NCI-H1092 (cell line): ENCODE results near the gene ERCC6.

Experiments used
- DNase-seq: peaks from one replicate; lab custom pipeline; 2025; lab: John Stamatoyannopoulos, UW

Gene ERCC6

DNA sequence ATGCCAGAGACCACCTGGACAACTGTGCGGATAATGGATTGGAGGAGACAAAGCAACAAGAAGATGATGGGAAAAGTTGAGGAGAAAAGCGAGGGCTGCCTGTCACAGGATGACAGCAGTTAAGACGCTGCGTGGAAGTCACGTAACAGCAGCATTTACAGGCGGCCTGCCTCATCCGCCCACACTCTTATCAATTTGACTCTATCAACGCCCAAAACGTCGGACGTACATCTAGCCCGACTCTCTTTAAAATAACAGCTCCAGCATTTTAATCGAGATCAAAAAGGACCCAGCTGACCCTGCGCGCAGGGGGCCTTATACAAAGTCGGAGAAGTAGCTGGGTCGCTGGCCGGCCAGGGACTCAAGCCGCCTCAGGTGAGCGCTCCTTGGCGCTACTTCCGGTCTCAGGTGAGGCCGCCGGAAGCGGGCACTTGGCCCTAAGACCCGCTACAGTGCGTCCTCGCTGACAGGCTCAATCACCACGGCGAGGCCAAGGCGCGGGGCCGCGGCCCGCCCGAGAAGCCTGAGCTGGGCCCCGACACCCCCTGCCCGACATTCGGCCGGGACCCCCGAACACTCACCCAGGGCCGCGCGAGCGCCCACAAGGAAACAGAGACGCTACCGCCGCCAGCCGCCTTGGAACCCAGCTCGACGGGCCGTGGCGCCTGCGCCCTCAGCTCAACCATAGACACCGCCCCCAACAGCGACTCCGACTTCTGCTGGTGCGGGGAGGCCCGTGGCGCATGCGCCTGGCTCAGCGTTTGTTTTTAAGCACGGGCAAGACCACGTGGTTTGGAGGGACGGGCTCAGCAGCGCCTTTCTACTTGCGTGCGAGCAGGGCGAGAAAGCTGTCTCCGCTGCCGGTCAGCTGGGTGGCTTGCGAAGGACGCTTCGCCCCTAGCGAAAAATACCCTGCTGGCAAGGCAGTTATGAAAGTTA, at the start of gene ERCC6:
Gene ERCC6 (minus strand): TSS at position 741 of the 939 bp plus-strand sequence.
- peak; percentile 87 for DNase-seq

GRCh38 chr10:49587981-49588380, 49.1 kb upstream of the ERCC6 start:
- no peak for DNase-seq

- no peak for DNase-seq
Measured at GRCh38 chr10:49585387-49585786, 46.5 kb upstream of the ERCC6 start.

GRCh38 chr10:49579621-49580020, 40.7 kb upstream of the ERCC6 start:
- DNase-seq = no peak

- no peak for DNase-seq
Measured at GRCh38 chr10:49578392-49578791, 39.5 kb upstream of the ERCC6 start.

DNA sequence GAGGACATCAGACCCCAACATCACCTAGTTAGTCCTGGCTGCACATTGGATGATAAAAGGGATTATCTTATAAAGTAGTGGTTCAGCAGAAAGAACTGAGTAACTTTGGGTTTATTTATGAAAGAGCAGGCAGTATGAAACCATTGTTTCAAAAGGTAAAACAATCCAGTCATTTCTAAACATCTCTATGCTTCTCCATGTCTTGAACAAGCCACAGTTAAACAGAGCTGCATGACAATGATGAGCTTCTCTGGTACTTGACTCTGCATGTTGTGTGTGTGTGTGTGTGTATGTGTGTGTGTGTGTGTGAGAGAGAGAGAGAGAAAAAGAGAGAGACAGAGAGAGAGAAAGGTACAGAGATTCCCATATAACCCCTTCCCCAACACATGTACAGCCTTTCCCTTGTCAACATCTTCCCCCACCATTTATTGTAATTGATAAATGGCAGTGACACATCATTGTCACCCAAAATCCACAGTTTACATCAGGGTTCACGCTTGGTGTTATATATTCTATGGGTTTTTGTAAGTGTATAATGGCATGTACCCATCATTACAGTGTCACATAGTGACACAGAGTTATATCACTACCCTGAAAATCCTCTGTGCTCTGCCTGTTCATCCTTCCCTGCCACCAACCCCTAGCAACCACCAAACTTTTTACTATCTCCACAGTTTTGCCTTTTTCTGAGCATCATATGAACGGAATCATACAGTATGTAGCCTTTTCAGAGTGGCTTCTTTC, 38.4 kb upstream of the ERCC6 start:
- no peak for DNase-seq

GRCh38 chr10:49575489-49576072, 36.7 kb upstream of the ERCC6 start:
- no peak for DNase-seq

DNA sequence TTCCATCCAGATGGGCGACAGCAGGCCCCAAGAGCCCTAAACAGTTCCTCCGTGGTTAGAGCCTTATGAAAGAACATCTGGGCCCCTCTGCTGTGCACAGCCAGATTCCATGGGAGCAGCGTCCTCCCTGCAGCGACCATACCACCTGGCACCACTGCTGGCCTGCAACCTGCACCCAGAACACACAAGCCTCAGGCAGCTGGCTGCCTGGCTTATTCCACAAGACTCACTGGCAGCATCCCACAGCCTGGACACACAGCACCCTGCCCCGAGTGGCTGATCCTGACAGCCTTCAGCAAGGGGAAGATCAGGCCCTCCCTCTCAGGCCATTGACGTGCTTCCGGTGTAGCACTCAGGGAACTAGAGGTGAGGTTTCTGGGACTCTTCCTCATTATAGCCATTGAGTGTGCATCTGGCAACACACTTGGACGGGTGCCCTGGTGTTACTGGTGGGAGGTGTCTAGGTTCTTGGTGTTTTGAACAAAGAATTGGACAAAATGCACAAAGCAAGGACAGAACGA, 33.7 kb upstream of the ERCC6 start:
- DNase-seq = no peak

DNA sequence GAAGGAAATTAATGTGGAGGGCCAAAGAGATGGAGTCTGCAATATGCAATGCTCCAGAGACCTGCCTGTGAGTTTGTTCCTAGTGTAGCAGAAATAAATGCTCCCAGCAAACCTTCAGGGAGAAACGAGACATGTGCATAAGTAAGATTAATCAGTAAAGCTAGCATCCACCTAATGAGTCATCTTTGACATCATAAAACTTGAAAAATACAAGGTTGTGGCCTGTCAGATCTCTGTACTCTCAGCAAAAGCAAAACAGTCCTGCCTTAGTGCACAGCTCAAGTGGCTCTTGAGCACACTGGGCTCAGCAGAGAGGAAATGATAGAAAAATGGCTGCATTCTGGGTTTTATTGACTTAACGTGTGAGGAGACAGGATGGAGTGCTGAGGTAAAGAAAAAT, 32.5 kb upstream of the ERCC6 start:
- peak; percentile 2 for DNase-seq

DNA sequence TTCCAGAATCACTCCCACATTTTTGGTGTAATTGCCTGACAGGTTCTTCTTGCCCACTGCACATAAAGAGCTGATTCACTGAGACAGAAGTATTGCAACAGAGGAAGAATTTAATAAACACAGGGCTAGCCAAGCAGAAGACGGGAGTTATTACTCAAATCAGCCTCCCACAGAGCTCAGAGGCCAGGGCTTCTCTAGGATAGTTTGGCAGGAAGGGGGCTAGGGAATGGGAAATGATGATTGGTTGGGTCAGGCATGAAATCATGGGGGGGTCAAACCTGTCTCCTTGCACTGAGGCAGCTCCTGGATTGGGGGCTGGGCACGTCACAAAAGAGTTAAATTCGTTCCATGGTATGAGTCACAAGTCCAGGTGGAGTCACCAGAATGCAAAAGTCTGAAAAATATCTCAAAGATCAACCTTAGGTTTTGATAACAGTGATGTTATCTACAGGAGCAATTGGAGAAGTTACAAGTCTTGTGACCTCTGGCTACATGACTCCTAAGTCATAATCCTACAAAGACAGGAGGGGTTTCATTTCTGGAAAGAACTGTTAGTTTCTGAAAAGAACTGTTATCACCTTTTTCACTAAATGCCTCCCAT, 30.2 kb upstream of the ERCC6 start:
- no peak for DNase-seq

DNA sequence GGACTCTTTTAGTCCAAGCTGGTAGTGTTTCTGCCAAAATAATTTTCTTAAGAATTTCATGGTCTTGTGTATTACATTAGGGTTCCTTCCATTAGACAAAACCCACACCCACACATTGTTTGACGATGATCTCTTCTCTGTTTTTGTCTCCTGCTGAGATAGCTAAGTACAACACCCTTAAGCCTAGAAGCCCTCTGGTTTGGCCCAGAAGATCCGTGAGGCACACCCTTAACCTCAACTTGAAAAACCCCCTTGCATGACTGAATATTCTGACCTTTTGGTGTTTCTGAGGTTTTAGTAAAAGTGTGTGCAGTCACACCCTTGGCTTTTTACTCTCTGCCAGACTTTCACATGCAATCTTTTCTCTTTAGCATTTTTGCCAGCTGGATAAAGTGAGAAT, 29.3 kb upstream of the ERCC6 start:
- DNase-seq = no peak

- DNase-seq = no peak
Measured at GRCh38 chr10:49567810-49568209, 28.9 kb upstream of the ERCC6 start.

- DNase-seq = no peak
Measured at GRCh38 chr10:49564461-49565009, 25.6 kb upstream of the ERCC6 start.

DNA sequence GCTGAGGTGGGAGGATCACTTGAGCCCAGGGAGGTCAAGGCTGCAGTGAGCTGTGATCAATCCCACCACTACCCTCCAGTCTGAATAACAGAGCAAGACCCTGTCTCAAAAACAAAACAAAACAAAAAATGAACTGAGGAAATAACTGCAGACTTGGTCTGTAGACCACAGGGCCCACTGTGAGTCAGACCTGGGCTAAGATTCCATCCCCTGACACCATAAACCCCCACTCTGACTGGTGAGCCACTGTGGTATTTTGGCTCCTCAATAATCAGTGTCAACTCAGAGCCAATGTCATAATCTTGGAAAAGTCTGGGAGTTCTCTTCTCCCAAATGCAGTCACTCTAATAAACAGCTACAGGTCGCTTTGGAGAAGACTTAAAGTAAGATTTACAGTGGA, 24.0 kb upstream of the ERCC6 start:
- DNase-seq = no peak

DNA sequence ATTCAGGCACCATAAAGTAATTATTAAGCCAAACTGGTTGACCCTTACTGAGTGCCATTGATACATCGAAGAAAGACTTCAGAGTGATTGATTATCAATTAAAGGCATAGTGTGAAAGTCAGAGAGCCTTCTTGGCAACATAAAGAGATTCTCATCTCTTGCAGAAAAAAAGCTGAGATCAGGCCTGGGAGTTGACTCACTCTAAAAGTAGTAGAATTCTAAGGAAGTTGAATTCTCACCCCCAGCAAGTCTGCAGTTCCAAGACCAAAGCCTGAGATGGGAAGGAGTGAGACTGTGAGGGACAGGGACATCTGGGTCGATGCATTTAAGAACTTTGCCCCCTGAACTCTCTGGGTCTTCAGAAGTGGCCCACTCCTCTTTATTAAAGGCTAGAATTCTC, 21.6 kb upstream of the ERCC6 start:
- no peak for DNase-seq

GRCh38 chr10:49559476-49559875, 20.6 kb upstream of the ERCC6 start:
- no peak for DNase-seq

- DNase-seq = no peak
Measured at GRCh38 chr10:49558190-49558589, 19.3 kb upstream of the ERCC6 start.

DNA sequence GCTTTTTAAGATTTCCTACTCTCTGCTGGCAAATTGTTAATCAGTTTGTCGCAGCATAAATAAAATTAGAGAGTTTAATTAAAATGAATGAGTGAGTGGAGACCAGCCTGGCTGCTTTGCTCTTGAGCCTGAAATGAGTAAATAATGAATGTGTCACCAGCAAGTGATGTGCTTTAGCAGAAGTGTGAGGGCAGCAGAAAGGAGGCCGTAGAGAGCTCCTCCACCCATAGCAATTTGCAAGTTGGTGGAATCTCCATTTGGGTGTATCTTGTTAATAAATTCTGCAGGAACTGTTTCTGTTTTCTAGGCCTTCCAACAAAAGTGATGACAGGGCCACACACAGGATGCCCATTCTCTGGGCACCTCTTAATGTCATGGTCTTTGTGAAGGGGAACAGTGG, 18.8 kb upstream of the ERCC6 start:
- DNase-seq = no peak

GRCh38 chr10:49556723-49557122, 17.8 kb upstream of the ERCC6 start:
- no peak for DNase-seq

GRCh38 chr10:49552277-49552676, 13.4 kb upstream of the ERCC6 start:
- no peak for DNase-seq

GRCh38 chr10:49550563-49550962, 11.6 kb upstream of the ERCC6 start:
- DNase-seq = no peak
